Measurements from ENCODE around the gene ATF7. TPM values are rescaled to one million over a fixed set of nuclear protein-coding genes. Genes with fewer than 3 reads are reported as not detected.

ATF7 gene
- total and polyA plus RNA-seq, 2 of the 4 experiments (the other 2 are of a cell fraction): 7.0 to 16.3 TPM

DNA sequence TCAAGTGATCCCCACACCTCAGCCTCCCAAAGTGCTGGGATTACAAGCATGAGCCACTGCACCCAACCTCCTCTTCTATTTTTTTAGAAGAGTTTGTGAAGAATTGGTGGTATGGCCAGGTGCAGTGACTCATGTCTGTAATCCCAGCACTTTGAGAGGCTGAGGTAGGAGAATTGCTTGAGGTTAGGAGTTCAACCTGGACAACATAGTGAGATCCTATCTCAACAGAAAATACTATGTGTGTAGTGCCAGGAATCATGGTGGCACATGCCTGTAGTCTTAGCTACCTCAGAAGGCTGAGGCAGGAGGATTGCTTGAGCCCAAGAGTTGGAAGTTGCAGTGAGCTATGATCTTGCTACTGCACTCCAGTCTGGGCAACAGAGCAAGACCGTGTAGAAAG, 5.5 kb upstream of the ATF7 start:
- Histone ChIP-seq H2BK5ac (ENCODE audit: low read depth, low read length, poor library complexity, severe bottlenecking) (no peak overlapping the region), H2BK15ac (ENCODE audit: low read depth, low read length) (no peak overlapping the region), H4K91ac (ENCODE audit: insufficient read depth, low read depth, low read length) (no peak overlapping the region), H4K8ac (ENCODE audit: low read depth in 2 of 2, low read length in 2 of 2) (no peak overlapping the region), H2AK9ac (replicated peaks; ENCODE audit: low read depth, low read length, poor library complexity) (no peak overlapping the region), H3K9me1 (ENCODE audit: insufficient read depth, low read length) (no peaks in the 10 kb centered on the region), H3K23ac (ENCODE audit: low read depth, low read length) (no peak overlapping the region), H3K4me2 (ENCODE audit: low read depth, low read length) (no peak overlapping the region), H3K36me3 (ENCODE audit: control insufficient read depth, insufficient read depth, low read length) (no peaks in the 10 kb centered on the region), H2BK20ac (ENCODE audit: low read depth, low read length) (no peak overlapping the region), H3K27me3 (ENCODE audit: control insufficient read depth, insufficient read depth, low read length) (no peaks in the 10 kb centered on the region; the same call in 1 of the 2 replicates), H3K4ac (ENCODE audit: low read depth, low read length) (no peak overlapping the region), H3K27ac (ENCODE audit: insufficient read depth, low read length) (no peak overlapping the region), H3K18ac (ENCODE audit: low read depth, low read length) (no peak overlapping the region), H2BK120ac (ENCODE audit: low read depth, low read length) (no peak overlapping the region), H3K9me3 (ENCODE audit: control insufficient read depth, insufficient read depth, low read length) (no peaks in the 10 kb centered on the region), H3K9ac (ENCODE audit: low read depth, low read length) (no peak overlapping the region), H3K56ac (ENCODE audit: extremely low read depth, insufficient read depth, low read length) (no peak overlapping the region), H3K14ac (replicated peaks; ENCODE audit: low read depth, low read length) (no peak overlapping the region), H4K5ac (ENCODE audit: low read depth, low read length) (no peak overlapping the region), H2AFZ (replicated peaks; ENCODE audit: low read length, poor library complexity) (no peak overlapping the region), H2AK5ac (ENCODE audit: low read depth, low read length) (no peak overlapping the region), H3K79me1 (ENCODE audit: low read depth in 1 of 2, low read length in 2 of 2) (no peaks in the 10 kb centered on the region), H4K20me1 (ENCODE audit: insufficient read depth, low read length) (no peaks in the 10 kb centered on the region), H3K4me3 (ENCODE audit: insufficient read depth, low read depth, low read length) (no peak overlapping the region), H3K4me1 (ENCODE audit: control insufficient read depth, insufficient read depth, low read length) (no peaks in the 10 kb centered on the region)
- intact Hi-C loops (cut with micrococcal nuclease) (no loop called here), dilution Hi-C loops (cut with HindIII; ENCODE audit: low sequenced_read_pairs, unreplicated experiment) (no loop called here), in situ Hi-C loops (cut with MboI; ENCODE audit: low sequenced_read_pairs) (no loop called here)
- POLR2A ChIA-PET (ENCODE audit: unreplicated experiment): no interaction called here
- TF ChIP-seq, protein P1, sequence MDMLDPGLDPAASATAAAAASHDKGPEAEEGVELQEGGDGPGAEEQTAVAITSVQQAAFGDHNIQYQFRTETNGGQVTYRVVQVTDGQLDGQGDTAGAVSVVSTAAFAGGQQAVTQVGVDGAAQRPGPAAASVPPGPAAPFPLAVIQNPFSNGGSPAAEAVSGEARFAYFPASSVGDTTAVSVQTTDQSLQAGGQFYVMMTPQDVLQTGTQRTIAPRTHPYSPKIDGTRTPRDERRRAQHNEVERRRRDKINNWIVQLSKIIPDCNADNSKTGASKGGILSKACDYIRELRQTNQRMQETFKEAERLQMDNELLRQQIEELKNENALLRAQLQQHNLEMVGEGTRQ (IDR thresholded peaks at IDR 0.05; ENCODE audit: low read depth, low read length): no peak
- TF ChIP-seq RFX5 (IDR thresholded peaks at IDR 0.05; ENCODE audit: low read depth, low read length) (no peak), CHD1 (IDR thresholded peaks at IDR 0.05; ENCODE audit: low read depth, low read length) (no peak), MXI1 (IDR thresholded peaks at IDR 0.05; ENCODE audit: borderline replicate concordance, low read depth, low read length) (no peak)
- ATAC-seq (ENCODE audit: low read depth) (no peak), DNase-seq (no peak)
- BruUV-seq (replicated peaks): no TSS peak
- CTCF ChIA-PET: no interaction called here
- no CpG with 5 or more reads among the region's 1 CpG for WGBS, 2 experiments (ENCODE audit: extremely low coverage in 2 of 2, insufficient read length in 1 of 2)

Measured in IMR-90 (cell line).